GM19397 (cell line): ENCODE data around the gene ATP5IF1.

Experiments
- ATAC-seq: cut with Tn5 transposase; IDR thresholded peaks from one replicate; pipeline ENCODE4 v1.9.1; 2021; ENCODE audit warnings: mild to moderate bottlenecking, moderate library complexity; ENCODE audit not compliant: unreplicated experiment

ATP5IF1 gene

DNA sequence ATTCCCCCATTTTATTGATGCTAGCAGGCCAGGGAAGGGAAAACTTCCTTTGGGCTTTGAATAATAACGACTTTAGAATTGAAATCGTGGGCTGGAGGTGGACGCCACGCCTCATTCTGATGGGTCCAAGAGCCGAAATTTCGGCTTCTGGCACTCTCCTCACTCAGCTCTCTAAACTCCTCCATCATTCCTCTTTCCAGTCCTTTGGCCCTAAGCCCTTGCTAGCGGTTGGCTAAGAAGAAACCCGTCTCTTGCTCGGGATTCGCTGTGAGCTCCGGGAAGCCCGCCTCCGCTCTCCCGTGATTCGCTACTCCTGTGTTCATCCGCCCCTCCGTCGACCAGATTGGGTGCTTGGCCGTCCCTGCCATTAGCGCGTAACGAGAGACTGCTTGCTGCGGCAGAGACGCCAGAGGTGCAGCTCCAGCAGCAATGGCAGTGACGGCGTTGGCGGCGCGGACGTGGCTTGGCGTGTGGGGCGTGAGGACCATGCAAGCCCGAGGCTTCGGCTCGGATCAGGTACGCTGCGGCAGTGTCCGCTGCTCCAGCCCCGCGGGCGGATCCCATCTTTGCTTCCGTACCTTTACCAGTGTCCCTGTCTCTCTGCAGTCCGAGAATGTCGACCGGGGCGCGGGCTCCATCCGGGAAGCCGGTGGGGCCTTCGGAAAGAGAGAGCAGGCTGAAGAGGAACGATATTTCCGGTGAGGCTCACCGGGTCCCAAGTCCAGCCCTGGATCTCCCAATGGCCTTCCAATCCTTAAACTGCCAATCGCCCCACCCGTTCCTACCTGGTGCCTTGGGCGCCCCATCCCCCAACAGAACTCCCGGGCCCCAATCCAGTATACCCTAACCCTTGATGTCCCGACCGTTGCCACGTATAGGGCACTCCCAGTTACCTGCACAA, at the start of gene ATP5IF1:
TSS of gene ATP5IF1 (plus strand) at position 370 of the 901 bp plus-strand sequence. CDS start at position 430, 60 bp downstream.
- peak; percentile 89 for ATAC-seq

GRCh38 chr1:28190337-28190979, 45.5 kb upstream of the ATP5IF1 start:
- ATAC-seq: no peak

GRCh38 chr1:28190996-28191645, 44.8 kb upstream of the ATP5IF1 start:
- ATAC-seq: no peak

GRCh38 chr1:28193701-28194161, 42.2 kb upstream of the ATP5IF1 start:
- no peak for ATAC-seq

DNA sequence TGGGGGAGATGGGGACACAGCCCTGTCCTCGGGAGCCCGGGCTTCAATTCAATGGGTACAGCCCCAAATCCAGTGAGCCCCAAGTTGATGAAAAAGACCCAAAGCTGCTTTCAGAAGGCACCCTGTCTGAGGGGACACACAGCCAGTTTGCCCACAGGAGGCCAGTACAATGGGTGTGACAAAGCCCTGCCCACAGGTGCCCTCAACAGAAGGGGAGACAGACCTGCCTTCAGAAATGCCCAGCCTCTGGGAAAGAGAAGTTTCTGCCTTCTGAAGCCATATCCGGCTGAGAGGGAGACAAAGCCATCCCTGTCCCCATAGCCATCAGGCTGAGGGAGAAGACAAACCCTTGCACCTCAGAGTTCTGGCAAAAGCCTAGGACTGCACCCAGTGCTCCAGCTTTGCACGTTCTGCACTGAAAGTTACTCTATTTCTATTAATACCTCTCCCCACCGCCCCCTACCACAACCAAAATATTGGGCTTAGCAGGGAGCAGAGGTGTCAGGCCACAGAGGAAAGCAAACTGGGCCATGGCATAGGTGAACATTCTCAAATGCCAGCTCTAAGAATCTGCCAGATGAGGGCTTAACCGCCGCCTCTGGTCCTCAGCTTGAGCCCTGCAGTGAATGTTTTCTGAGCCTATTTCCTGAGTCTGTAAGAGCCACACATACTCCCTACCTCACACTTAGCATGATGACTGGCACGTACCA, 41.4 kb upstream of the ATP5IF1 start:
- no peak for ATAC-seq

GRCh38 chr1:28195780-28196179, 40.1 kb upstream of the ATP5IF1 start:
- no peak for ATAC-seq

DNA sequence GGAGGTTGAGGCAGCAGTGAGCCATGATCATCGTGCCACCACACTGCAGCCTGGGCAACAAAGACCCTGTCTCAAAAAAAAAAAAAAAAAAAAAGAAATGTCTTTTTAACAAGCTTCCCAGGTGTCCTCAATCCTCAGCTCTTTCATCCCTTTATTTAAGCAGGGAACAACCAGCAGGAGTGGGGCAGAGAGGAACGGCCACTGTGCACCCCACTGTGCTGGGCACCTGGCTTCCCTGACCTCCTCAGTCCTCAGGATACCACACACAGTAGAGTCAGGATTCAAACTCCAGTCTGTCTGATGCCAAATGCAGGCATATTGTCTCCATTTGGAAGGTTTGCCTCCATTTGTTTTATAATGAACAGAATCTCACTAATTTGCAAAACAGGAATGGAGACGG, 39.6 kb upstream of the ATP5IF1 start:
- no peak for ATAC-seq

- no peak for ATAC-seq
Observed at GRCh38 chr1:28197682-28198415, 38.1 kb upstream of the ATP5IF1 start.

- ATAC-seq: peak; percentile 75
Observed at GRCh38 chr1:28199328-28200233, 36.3 kb upstream of the ATP5IF1 start.

- no peak for ATAC-seq
Observed at GRCh38 chr1:28200234-28200873, 35.6 kb upstream of the ATP5IF1 start.

GRCh38 chr1:28205243-28205642, 30.7 kb upstream of the ATP5IF1 start:
- no peak for ATAC-seq

DNA sequence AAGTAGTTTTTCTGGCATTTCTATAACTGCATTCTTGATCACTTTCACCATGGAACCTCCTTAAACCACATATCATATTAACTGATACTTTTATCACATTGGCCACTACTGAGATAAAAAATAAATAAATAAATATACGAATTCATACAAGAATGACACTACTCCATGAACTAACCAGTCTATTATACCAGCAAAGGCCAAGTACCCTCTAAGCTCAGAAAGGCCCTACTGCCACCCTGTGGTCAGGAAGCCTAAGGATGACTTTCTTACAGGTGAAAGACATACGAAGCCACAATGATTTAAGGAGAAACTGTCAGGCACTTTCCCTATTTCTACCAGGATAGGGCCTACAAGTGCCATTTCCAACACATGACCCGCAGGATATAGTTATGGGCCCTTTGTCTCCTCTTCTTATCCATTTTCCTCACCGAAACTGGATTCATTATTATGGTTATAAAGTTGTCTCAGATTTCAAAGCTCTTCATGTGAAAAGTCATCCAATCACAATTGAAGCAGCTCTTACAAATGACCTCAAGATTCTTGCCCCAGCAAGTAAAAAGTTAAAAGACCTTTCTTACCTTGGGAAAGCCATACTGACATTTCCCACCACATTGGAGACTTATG, 27.0 kb upstream of the ATP5IF1 start:
- no peak for ATAC-seq

DNA sequence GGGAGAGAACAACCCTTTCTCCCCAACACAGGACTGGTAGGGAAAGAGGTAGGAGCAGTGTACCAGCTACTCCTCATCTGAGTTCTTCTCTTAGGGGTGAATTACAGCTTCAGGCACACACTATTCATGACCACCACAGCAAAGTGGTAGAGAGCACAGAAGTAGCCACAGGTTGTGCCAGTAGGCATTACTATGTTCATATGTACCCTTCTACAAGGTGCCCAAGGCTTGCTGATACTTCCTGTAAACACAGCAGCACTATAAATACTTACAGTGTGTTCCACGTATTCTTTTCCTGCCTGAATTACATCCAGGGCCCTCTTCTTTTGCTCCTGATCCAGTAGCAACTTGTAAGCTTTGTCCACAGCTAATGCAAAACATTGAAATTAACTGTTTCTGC, 26.2 kb upstream of the ATP5IF1 start:
- ATAC-seq: no peak

- no peak for ATAC-seq
Observed at GRCh38 chr1:28213315-28213714, 22.6 kb upstream of the ATP5IF1 start.

DNA sequence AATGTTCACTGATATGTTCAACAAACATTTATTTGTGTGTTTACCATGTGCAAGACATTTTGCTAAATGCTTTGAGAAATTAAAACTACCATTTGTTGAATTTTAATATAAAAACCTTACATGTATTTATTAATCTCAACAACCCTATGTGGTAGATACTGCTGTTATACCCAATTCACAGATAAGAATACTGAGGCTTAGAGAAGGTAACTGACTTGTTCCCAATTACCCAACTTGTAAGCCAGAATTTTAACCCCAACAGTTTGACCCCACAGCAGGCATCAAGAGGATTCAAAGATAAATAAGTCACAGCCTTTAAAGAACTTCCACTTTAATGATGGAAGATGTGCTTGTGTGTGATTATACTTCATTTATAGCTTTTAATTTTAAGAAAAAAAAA, 6.8 kb upstream of the ATP5IF1 start:
- ATAC-seq: no peak

DNA sequence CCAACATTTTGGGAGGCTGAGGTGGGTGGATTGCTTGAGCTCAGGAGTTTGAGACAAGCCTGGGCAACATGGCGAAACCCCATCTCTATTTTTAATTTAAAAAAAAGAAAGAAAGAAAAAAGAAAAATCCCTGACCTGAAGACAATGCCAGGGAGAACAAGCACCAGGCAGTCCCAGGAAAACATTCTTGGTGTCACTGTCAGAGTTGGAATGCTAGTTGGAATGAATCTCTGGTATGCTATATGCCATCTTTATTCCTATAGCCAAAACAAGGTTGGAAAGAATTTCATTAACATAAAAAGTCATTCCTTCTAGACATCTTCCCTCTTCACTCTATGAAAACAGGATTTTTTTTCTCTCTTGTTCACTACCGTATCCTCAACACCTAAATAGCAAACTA, 5.9 kb upstream of the ATP5IF1 start:
- no peak for ATAC-seq

DNA sequence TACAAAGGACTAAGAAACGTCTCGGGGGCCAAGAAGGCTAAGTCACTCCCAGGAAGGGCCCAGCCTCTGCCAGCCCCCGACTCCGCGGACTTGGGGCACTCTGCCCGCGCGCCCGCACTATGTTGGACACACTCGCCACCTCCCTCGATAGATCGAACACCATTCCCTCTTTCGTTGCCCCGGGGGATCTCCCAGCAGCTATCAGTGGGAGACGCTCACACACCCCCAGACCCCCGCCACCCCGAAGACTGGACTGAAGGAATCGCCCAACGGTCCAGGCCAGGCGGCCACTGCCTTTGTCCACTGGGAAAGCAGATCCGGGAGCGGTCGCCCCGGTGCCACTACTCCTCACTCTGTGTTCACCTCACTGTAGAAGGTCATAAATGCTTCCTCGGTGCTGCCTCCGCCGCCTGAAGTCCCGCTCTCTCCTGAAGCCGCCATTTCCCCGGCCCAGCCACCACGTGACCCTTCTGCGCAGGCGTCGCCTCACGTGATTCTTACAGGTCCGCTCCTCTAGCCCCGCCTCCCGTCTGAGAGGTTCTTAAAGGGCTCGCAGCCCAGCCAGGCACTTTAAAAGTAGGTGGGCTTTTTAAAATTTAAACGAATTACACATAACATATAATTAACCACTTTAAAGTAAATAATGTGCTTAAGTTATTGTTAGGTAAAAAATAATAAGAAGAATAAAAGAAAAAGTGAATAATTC, 3.2 kb upstream of the ATP5IF1 start, which contains the start of gene DNAJC8:
TSS of gene DNAJC8 (minus strand) at position 472 of the 706 bp plus-strand sequence. CDS start at position 441, 31 bp downstream.
- peak; percentile 53 for ATAC-seq

GRCh38 chr1:28233264-28233606, 2.7 kb upstream of the ATP5IF1 start:
- no peak for ATAC-seq
